Ishikawa (cell line): Measurements from ENCODE around the gene LTC4S.

ENCODE experiments used
- CEBPB ChIP-seq: IDR thresholded peaks from 2 replicates; pipeline ENCODE4 v1.6.1; 2012
- EGR1 ChIP-seq: IDR thresholded peaks from 2 replicates; pipeline ENCODE4 v1.6.1; 2012
- EP300 ChIP-seq: IDR thresholded peaks from 2 replicates; pipeline ENCODE4 v1.6.1; 2012; ENCODE audit warnings: borderline replicate concordance
- MAX ChIP-seq: IDR thresholded peaks from 2 replicates; pipeline ENCODE4 v1.6.1; 2012
- NFIC ChIP-seq: IDR thresholded peaks from 2 replicates; pipeline ENCODE4 v1.6.1; 2012
- RAD21 ChIP-seq: IDR thresholded peaks from 2 replicates; pipeline ENCODE4 v1.6.1; 2012; ENCODE audit warnings: low read depth
- REST ChIP-seq: IDR thresholded peaks from 2 replicates; pipeline ENCODE4 v1.6.1; 2012; ENCODE audit warnings: low read depth, mild to moderate bottlenecking
- TCF12 ChIP-seq: IDR thresholded peaks from 2 replicates; pipeline ENCODE4 v1.6.1; 2012; ENCODE audit warnings: low read depth
- TEAD4 ChIP-seq: IDR thresholded peaks from 2 replicates; pipeline ENCODE4 v1.6.1; 2012
- USF1 ChIP-seq: IDR thresholded peaks from 2 replicates; pipeline ENCODE4 v1.6.1; 2012
- YY1 ChIP-seq: IDR thresholded peaks from 2 replicates; pipeline ENCODE4 v1.6.1; 2012; ENCODE audit warnings: low read depth
- ZBTB7A ChIP-seq: IDR thresholded peaks from 2 replicates; pipeline ENCODE4 v1.6.1; 2012; ENCODE audit warnings: low read depth

- no peak for TF ChIP-seq MAX
- no peak for TF ChIP-seq RAD21
- no peak for TF ChIP-seq REST
- TF ChIP-seq CEBPB, result no peak
- TF ChIP-seq EP300, result no peak
- TF ChIP-seq TCF12, result no peak
- TF ChIP-seq EGR1, result no peak
- TF ChIP-seq YY1, result no peak
- no peak for TF ChIP-seq TEAD4
- TF ChIP-seq NFIC, result no peak
- no peak for TF ChIP-seq USF1
- no peak for TF ChIP-seq ZBTB7A
Measured at GRCh38 chr5:179840321-179840720, 46.5 kb downstream of the LTC4S start.
